H9 (cell line): ENCODE results near the gene STX5. TPM values are rescaled to one million over a fixed set of nuclear protein-coding genes. Genes with fewer than 3 reads are reported as not detected.

Experiments
- DNase-seq: peaks from one replicate; pipeline ENCODE4 v3.0.0-alpha.2; 2017
- H2AFZ ChIP-seq: one replicate; pipeline ENCODE4 v1.6.1; 2013; ENCODE audit warnings: mild to moderate bottlenecking, low read length, control low read depth, moderate library complexity
- H2AK5ac ChIP-seq: 2 replicates; pipeline ENCODE4 v1.6.1; 2013; ENCODE audit warnings: low read length, control low read depth, mixed read lengths; ENCODE audit not compliant: insufficient read length
- H2BK120ac ChIP-seq: one replicate; pipeline ENCODE4 v1.6.1; 2013; ENCODE audit warnings: low read depth, mild to moderate bottlenecking, low read length, control low read depth, inconsistent platforms; ENCODE audit not compliant: poor library complexity, severe bottlenecking
- H2BK12ac ChIP-seq: 2 replicates; pipeline ENCODE4 v1.6.1; 2013; ENCODE audit warnings: low read length, control low read depth, mixed read lengths, low read depth; ENCODE audit not compliant: insufficient read length
- H2BK15ac ChIP-seq: 2 replicates; pipeline ENCODE4 v1.6.1; 2013; ENCODE audit warnings: low read depth, low read length, control low read depth
- H2BK20ac ChIP-seq: one replicate; pipeline ENCODE4 v1.6.1; 2013; ENCODE audit warnings: low read depth, mild to moderate bottlenecking, low read length, control low read depth, inconsistent platforms; ENCODE audit not compliant: poor library complexity, severe bottlenecking
- H2BK5ac ChIP-seq: 2 replicates; pipeline ENCODE4 v1.6.1; 2013; ENCODE audit warnings: low read length, control low read depth, mixed read lengths; ENCODE audit not compliant: insufficient read length
- H3K14ac ChIP-seq: 2 replicates; pipeline ENCODE4 v1.6.1; 2013; ENCODE audit warnings: low read length, control low read depth; ENCODE audit not compliant: insufficient read depth
- H3K18ac ChIP-seq: 2 replicates; pipeline ENCODE4 v1.6.1; 2013; ENCODE audit warnings: low read depth, mild to moderate bottlenecking, mixed read lengths, low read length, control low read depth; ENCODE audit not compliant: insufficient read length
- H3K23ac ChIP-seq: 2 replicates; pipeline ENCODE4 v1.6.1; 2013; ENCODE audit warnings: low read length, control low read depth, mixed read lengths, low read depth; ENCODE audit not compliant: insufficient read length
- H3K23me2 ChIP-seq: 2 replicates; pipeline ENCODE4 v1.6.1; 2013; ENCODE audit warnings: low read depth, mild to moderate bottlenecking, mixed read lengths, low read length, control low read depth; ENCODE audit not compliant: insufficient read length, poor library complexity, severe bottlenecking
- H3K27ac ChIP-seq: 2 replicates; pipeline ENCODE4 v1.5.1; 2013; ENCODE audit warnings: low read length, control low read depth, mixed read lengths, low read depth; ENCODE audit not compliant: insufficient read length
- H3K27me3 ChIP-seq: 2 replicates; pipeline ENCODE4 v1.6.1; 2013; ENCODE audit warnings: low read length, control low read depth, inconsistent platforms; ENCODE audit not compliant: insufficient read depth
- H3K4ac ChIP-seq: 2 replicates; pipeline ENCODE4 v1.6.1; 2013; ENCODE audit warnings: low read depth, mild to moderate bottlenecking, control low read depth, inconsistent platforms, low read length, moderate library complexity
- H3K4me1 ChIP-seq: 2 replicates; pipeline ENCODE4 v1.6.1; 2013; ENCODE audit warnings: low read length, control low read depth, inconsistent platforms; ENCODE audit not compliant: insufficient read depth
- H3K4me2 ChIP-seq: 2 replicates; pipeline ENCODE4 v1.6.1; 2013; ENCODE audit warnings: low read length, control low read depth, mixed read lengths; ENCODE audit not compliant: insufficient read length, insufficient read depth
- H3K56ac ChIP-seq: 2 replicates; pipeline ENCODE4 v1.6.1; 2013; ENCODE audit warnings: low read depth, mild to moderate bottlenecking, mixed read lengths, low read length, control low read depth; ENCODE audit not compliant: insufficient read length
- H3K79me1 ChIP-seq: 2 replicates; pipeline ENCODE4 v1.6.1; 2013; ENCODE audit warnings: low read depth, mild to moderate bottlenecking, moderate library complexity, low read length, control low read depth, inconsistent platforms; ENCODE audit not compliant: insufficient read depth, poor library complexity, severe bottlenecking
- H3K79me2 ChIP-seq: 2 replicates; pipeline ENCODE4 v1.6.1; 2013; ENCODE audit warnings: low read length, control low read depth, inconsistent platforms; ENCODE audit not compliant: insufficient read depth
- H3K9ac ChIP-seq: 2 replicates; pipeline ENCODE4 v1.6.1; 2013; ENCODE audit warnings: low read length, control low read depth, mixed read lengths; ENCODE audit not compliant: insufficient read length; ENCODE audit errors: extremely low read depth
- H3K9me3 ChIP-seq: one replicate; pipeline ENCODE4 v1.6.1; 2013; ENCODE audit warnings: low read depth, low read length, inconsistent platforms; ENCODE audit not compliant: control insufficient read depth
- H3T11ph ChIP-seq: one replicate; pipeline ENCODE4 v1.6.1; 2013; ENCODE audit warnings: mild to moderate bottlenecking, low read length, control low read depth, inconsistent platforms
- H4K20me1 ChIP-seq: one replicate; pipeline ENCODE4 v1.6.1; 2013; ENCODE audit not compliant: control insufficient read depth, insufficient read length, insufficient read depth
- H4K5ac ChIP-seq: 2 replicates; pipeline ENCODE4 v1.6.1; 2013; ENCODE audit warnings: low read depth, mild to moderate bottlenecking, mixed read lengths, low read length, control low read depth; ENCODE audit not compliant: insufficient read length
- H4K8ac ChIP-seq: replicated peaks from 2 replicates; pipeline ENCODE4 v1.6.1; 2013; ENCODE audit warnings: low read length, control low read depth, mixed read lengths, low read depth; ENCODE audit not compliant: insufficient read length
- H4K91ac ChIP-seq: 2 replicates; pipeline ENCODE4 v1.6.1; 2013; ENCODE audit warnings: low read depth, mild to moderate bottlenecking, moderate library complexity, mixed read lengths, low read length, control low read depth; ENCODE audit not compliant: insufficient read length
- H3K27ac Mint-ChIP-seq, 3 experiments: 2 replicates in 2 of 3; 3 replicates in 1 of 3; pipeline ENCODE4 v1.8.0; 2020 to 2021; ENCODE audit warnings: mixed read lengths in 3 of 3, mild to moderate bottlenecking in 1 of 3, moderate library complexity in 1 of 3
- H3K27me3 Mint-ChIP-seq: 2 replicates; pipeline ENCODE4 v1.8.0; 2021; ENCODE audit warnings: low read depth, mild to moderate bottlenecking, moderate library complexity, mixed read lengths
- H3K36me3 Mint-ChIP-seq, 3 experiments: 2 replicates in 2 of 3; 3 replicates in 1 of 3; pipeline ENCODE4 v1.8.0; 2020 to 2021; ENCODE audit warnings: low read depth in 3 of 3, mixed read lengths in 3 of 3; ENCODE audit not compliant: insufficient read depth in 1 of 3
- H3K4me1 Mint-ChIP-seq, 2 experiments: 2 replicates each; pipeline ENCODE4 v1.8.0; 2020; ENCODE audit warnings: mixed read lengths in 2 of 2
- H3K4me3 Mint-ChIP-seq, 2 experiments: 2 replicates in 1 of 2; 3 replicates in 1 of 2; pipeline ENCODE4 v1.8.0; 2020 to 2021; ENCODE audit warnings: mild to moderate bottlenecking in 2 of 2, mixed read lengths in 2 of 2, moderate library complexity in 1 of 2
- H3K9me3 Mint-ChIP-seq, 2 experiments: 2 replicates in 1 of 2; 3 replicates in 1 of 2; pipeline ENCODE4 v1.8.0; 2020; ENCODE audit warnings: mild to moderate bottlenecking in 2 of 2, mixed read lengths in 2 of 2, moderate library complexity in 1 of 2
- CTCF ChIP-seq: fragments of 200-600 bp; sonication (generic); conservative IDR thresholded peaks from 3 replicates; pipeline ENCODE4 v1.8.0; 2021; ENCODE audit warnings: antibody characterized with exemption, mild to moderate bottlenecking
- WGBS: extraction: QIAGEN DNeasy Blood & Tissue Kit; methylation state at CpG from one replicate; pipeline ENCODE4 v1.1.7; 2013; ENCODE audit warnings: missing lambda C conversion rate, low lambda C conversion rate, mixed read lengths; ENCODE audit not compliant: insufficient read length; ENCODE audit errors: extremely low coverage; 5-methylcytosine and 5-hydroxymethylcytosine counted together
- total RNA-seq: library from RNA; stranded (reverse); gene quantifications from 2 replicates; pipeline ENCODE4 v1.2.1, GENCODE V29; 2021

The STX5 gene
- total RNA-seq, 1 experiment from 2014 or later, result 33.5 TPM

GRCh38 chr11:62857541-62857982, 25.7 kb upstream of the STX5 start:
- Histone ChIP-seq H4K91ac (no peak overlapping the region), H3K23ac (no peak overlapping the region), H2BK120ac (no peak overlapping the region), H3K14ac (peak overlapping the region; percentile 52; the same call in 1 of the 2 replicates), H3K79me2 (peaks cover 57% of the 10 kb centered on the region), H3K27me3 (no peaks in the 10 kb centered on the region), H4K8ac (no peak overlapping the region), H2BK5ac (no peak overlapping the region), H3K18ac (no peak overlapping the region), H3K79me1 (no peaks in the 10 kb centered on the region), H2AFZ (no peak overlapping the region), H3K27ac (no peak overlapping the region), H3T11ph (no peak overlapping the region), H2BK12ac (no peak overlapping the region), H4K5ac (no peak overlapping the region), H2AK5ac (no peak overlapping the region), H3K4me1 (no peaks in the 10 kb centered on the region; the same call in none of the 2 replicates), H3K9me3 (no peaks in the 10 kb centered on the region), H3K9ac (peak overlapping the region; percentile 100), H2BK15ac (no peak overlapping the region), H3K56ac (no peak overlapping the region), H2BK20ac (no peak overlapping the region), H3K4me2 (peak overlapping the region; percentile 98), H4K20me1 (no peaks in the 10 kb centered on the region), H3K23me2 (peaks cover 20% of the 10 kb centered on the region), H3K4ac (no peak overlapping the region)
- peak overlapping the region; percentile 99 for H3K4me3 Mint-ChIP-seq
- H3K27me3 Mint-ChIP-seq, result peaks cover 4% of the 10 kb centered on the region; the same call in 1 of the 2 replicates
- peaks cover 47 to 70% (median 48%) of the 10 kb centered on the region in 3 experiments for H3K36me3 Mint-ChIP-seq
- no peak for DNase-seq
- H3K27ac Mint-ChIP-seq, result peak overlapping the region; percentile 88 to 100 (median 95); a peak in 6 of 7 replicates
- no CpG with 5 or more reads among the region's 2 CpGs for WGBS
- H3K4me1 Mint-ChIP-seq, result peaks cover 52 to 67% of the 10 kb centered on the region in 2 experiments
- no peak for TF ChIP-seq CTCF
- peaks cover 6 to 10% of the 10 kb centered on the region in 2 experiments; a peak in 4 of 5 replicates for H3K9me3 Mint-ChIP-seq
